ENCODE data around the gene CREB1. TPM values are rescaled to one million over a fixed set of nuclear protein-coding genes. Genes with fewer than 3 reads are reported as not detected.
A peak's percentile ranks its signal among the peaks of the same experiment; 100 is the strongest.

The CREB1 gene
- total and polyA plus RNA-seq, 10 of the 15 experiments (the other 5 are each of a cell fraction or from before 2014, with no cell fraction given) = 13.4 to 76.9 (median 39.5) TPM

GRCh38 chr2:207619764-207620203 is 90.0 kb downstream of the CREB1 start (continued):
- TF ChIP-seq IRF5 (IDR thresholded peaks at IDR 0.05; ENCODE audit: borderline replicate concordance) (no peak), CHD2 (IDR thresholded peaks at IDR 0.05; ENCODE audit: borderline replicate concordance, low read depth, low read length) (no peak), SPI1 (IDR thresholded peaks at IDR 0.05; ENCODE audit: borderline replicate concordance, insufficient read depth, low read depth, low read length) (no peak; the same call in 1 of the 2 replicates), POLR2AphosphoS2 (IDR thresholded peaks at IDR 0.05; ENCODE audit: low read depth, low read length) (no peak), MEF2B (IDR thresholded peaks at IDR 0.05; ENCODE audit: partially characterized antibody, poor library complexity, severe bottlenecking) (peak; percentile 17), ZBED1 (IDR thresholded peaks at IDR 0.05; ENCODE audit: borderline replicate concordance) (no peak), ETV6 (conservative IDR thresholded peaks at IDR 0.05 in 1 of 2, IDR thresholded peaks at IDR 0.05 in 1 of 2; ENCODE audit: borderline replicate concordance in 1 of 2, low read depth in 1 of 2) (no peak), ELK1 (IDR thresholded peaks at IDR 0.05; ENCODE audit: low read depth, low read length) (no peak), GABPA (IDR thresholded peaks at IDR 0.05; ENCODE audit: low read depth) (no peak), NBN (IDR thresholded peaks at IDR 0.05) (0 out of 2 replicates have a peak, but pooled peaks have one; percentile 17)
